Nucleus accumbens (tissue), 56 donors: ENCODE measurements around the gene DIP2B.

Experiments
- DNase-seq, 56 donors: peaks; one replicate each; lab custom pipeline; 2025; lab: John Stamatoyannopoulos, UW

The DIP2B gene

GRCh38 chr12:50611021-50611744 is 106.4 kb downstream of the DIP2B start:
- DNase-seq: no peak

- no peak for DNase-seq
Measured at GRCh38 chr12:50612882-50613281, 108.1 kb downstream of the DIP2B start.

- no peak for DNase-seq
Measured at GRCh38 chr12:50613463-50613862, 108.7 kb downstream of the DIP2B start.

- no peak for DNase-seq
Measured at GRCh38 chr12:50614167-50614759, 109.5 kb downstream of the DIP2B start.

- no peak for DNase-seq
Measured at GRCh38 chr12:50615145-50615906, 110.5 kb downstream of the DIP2B start.

GRCh38 chr12:50615907-50616296 is 111.1 kb downstream of the DIP2B start:
- no peak for DNase-seq

GRCh38 chr12:50617657-50618056 is 112.9 kb downstream of the DIP2B start:
- no peak for DNase-seq

- no peak for DNase-seq
Measured at GRCh38 chr12:50618864-50619609, 114.3 kb downstream of the DIP2B start.

- no peak for DNase-seq
Measured at GRCh38 chr12:50619610-50619958, 114.8 kb downstream of the DIP2B start.

- DNase-seq: peak in 3 of 56 donors; percentile 14 to 61 (median 20)
Measured at GRCh38 chr12:50620109-50620977, 115.6 kb downstream of the DIP2B start.

- no peak for DNase-seq
Measured at GRCh38 chr12:50620978-50621360, 116.2 kb downstream of the DIP2B start.

GRCh38 chr12:50621399-50622300 is 116.9 kb downstream of the DIP2B start:
- DNase-seq: peak in 7 of 56 donors; percentile 7 to 39 (median 21)

GRCh38 chr12:50625029-50625925 is 120.5 kb downstream of the DIP2B start:
- no peak for DNase-seq

- no peak for DNase-seq
Measured at GRCh38 chr12:50626026-50626425, 121.2 kb downstream of the DIP2B start.

- DNase-seq: no peak
Measured at GRCh38 chr12:50627491-50627890, 122.7 kb downstream of the DIP2B start.

GRCh38 chr12:50628394-50628793 is 123.6 kb downstream of the DIP2B start:
- DNase-seq: no peak

GRCh38 chr12:50633955-50634354 is 129.2 kb downstream of the DIP2B start:
- DNase-seq: no peak

- no peak for DNase-seq
Measured at GRCh38 chr12:50634379-50634778, 129.6 kb downstream of the DIP2B start.
